Left renal pelvis (tissue), 4 donors: Measurements from ENCODE around the gene ZAR1. TPM values are rescaled to one million over a fixed set of nuclear protein-coding genes. Genes with fewer than 3 reads are reported as not detected.
"Not testable (repeated sequence)": the region's sequence is repeated elsewhere in the genome, so short reads cannot be mapped to it uniquely, and the experiment has no call there.

Source experiments
- DNase-seq, 4 donors: peaks; one replicate each; pipeline ENCODE4 v3.0.0-alpha.2; 2013; ENCODE audit warnings: low read depth in 4 of 4, low spot score in 3 of 4
- polyA plus RNA-seq, 4 donors: library from polyadenylated mRNA; unstranded; fragments of 120-200 nt; gene quantifications; one replicate each; pipeline ENCODE4 v1.2.1, GENCODE V29; 2013; ENCODE audit not compliant: insufficient read length in 4 of 4

ZAR1 gene
- polyA plus RNA-seq, result under 1 TPM in 1 of 4 donors, not detected in 3; 0.15 TPM

GRCh38 chr4:48490012-48490679 lies at the start of gene ZAR1:
TSS of gene ZAR1 (plus strand) at chr4:48490252. CDS start at chr4:48490292, 40 bp downstream.
- no peak for DNase-seq

GRCh38 chr4:48440914-48441313 lies 49.1 kb upstream of the ZAR1 start:
- DNase-seq, result not testable (repeated sequence)

- DNase-seq, result no peak
These were observed 44.3 kb upstream of the ZAR1 start for GRCh38 chr4:48445704-48446103.

GRCh38 chr4:48446642-48447041 lies 43.4 kb upstream of the ZAR1 start:
- DNase-seq, result no peak

- DNase-seq, result no peak
These were observed 40.9 kb upstream of the ZAR1 start for GRCh38 chr4:48449151-48449550.

- no peak for DNase-seq
These were observed 39.3 kb upstream of the ZAR1 start for GRCh38 chr4:48450740-48451139.

- not testable (repeated sequence) for DNase-seq
These were observed 38.4 kb upstream of the ZAR1 start for GRCh38 chr4:48451656-48452055.

- no peak for DNase-seq
These were observed 35.5 kb upstream of the ZAR1 start for GRCh38 chr4:48454591-48454990.

GRCh38 chr4:48461000-48461399 lies 29.1 kb upstream of the ZAR1 start:
- DNase-seq, result no peak

GRCh38 chr4:48462363-48462762 lies 27.7 kb upstream of the ZAR1 start:
- no peak for DNase-seq

GRCh38 chr4:48467442-48467841 lies 22.6 kb upstream of the ZAR1 start:
- DNase-seq, result no peak

GRCh38 chr4:48467891-48468290 lies 22.2 kb upstream of the ZAR1 start:
- no peak for DNase-seq

GRCh38 chr4:48470137-48470536 lies 19.9 kb upstream of the ZAR1 start:
- no peak for DNase-seq

- no peak for DNase-seq
These were observed 19.5 kb upstream of the ZAR1 start for GRCh38 chr4:48470570-48470969.

GRCh38 chr4:48472794-48473193 lies 17.3 kb upstream of the ZAR1 start:
- DNase-seq, result no peak

- DNase-seq, result no peak
These were observed 14.3 kb upstream of the ZAR1 start for GRCh38 chr4:48475770-48476169.

GRCh38 chr4:48478273-48478672 lies 11.8 kb upstream of the ZAR1 start:
- no peak for DNase-seq

- DNase-seq, result no peak
These were observed 8.5 kb upstream of the ZAR1 start for GRCh38 chr4:48481581-48481980.

GRCh38 chr4:48483006-48483776 lies 6.9 kb upstream of the ZAR1 start, which contains the start of gene SLC10A4:
TSS of gene SLC10A4 (plus strand) at chr4:48483343. CDS start at chr4:48483562, 219 bp downstream.
- no peak for DNase-seq

GRCh38 chr4:48483777-48484493 lies 6.1 kb upstream of the ZAR1 start:
- DNase-seq, result no peak

- DNase-seq, result no peak
These were observed 5.4 kb upstream of the ZAR1 start for GRCh38 chr4:48484494-48485168.
